H9 (cell line): ENCODE results near the gene LRRK1. TPM values are rescaled to one million over a fixed set of nuclear protein-coding genes. Genes with fewer than 3 reads are reported as not detected.

Experiments used
- DNase-seq: peaks from one replicate; pipeline ENCODE4 v3.0.0-alpha.2; 2017
- H2AFZ ChIP-seq: one replicate; pipeline ENCODE4 v1.6.1; 2013; ENCODE audit warnings: mild to moderate bottlenecking, low read length, control low read depth, moderate library complexity
- H2AK5ac ChIP-seq: 2 replicates; pipeline ENCODE4 v1.6.1; 2013; ENCODE audit warnings: low read length, control low read depth, mixed read lengths; ENCODE audit not compliant: insufficient read length
- H2BK120ac ChIP-seq: one replicate; pipeline ENCODE4 v1.6.1; 2013; ENCODE audit warnings: low read depth, mild to moderate bottlenecking, low read length, control low read depth, inconsistent platforms; ENCODE audit not compliant: poor library complexity, severe bottlenecking
- H2BK12ac ChIP-seq: 2 replicates; pipeline ENCODE4 v1.6.1; 2013; ENCODE audit warnings: low read length, control low read depth, mixed read lengths, low read depth; ENCODE audit not compliant: insufficient read length
- H2BK15ac ChIP-seq: 2 replicates; pipeline ENCODE4 v1.6.1; 2013; ENCODE audit warnings: low read depth, low read length, control low read depth
- H2BK20ac ChIP-seq: one replicate; pipeline ENCODE4 v1.6.1; 2013; ENCODE audit warnings: low read depth, mild to moderate bottlenecking, low read length, control low read depth, inconsistent platforms; ENCODE audit not compliant: poor library complexity, severe bottlenecking
- H2BK5ac ChIP-seq: 2 replicates; pipeline ENCODE4 v1.6.1; 2013; ENCODE audit warnings: low read length, control low read depth, mixed read lengths; ENCODE audit not compliant: insufficient read length
- H3K14ac ChIP-seq: 2 replicates; pipeline ENCODE4 v1.6.1; 2013; ENCODE audit warnings: low read length, control low read depth; ENCODE audit not compliant: insufficient read depth
- H3K18ac ChIP-seq: 2 replicates; pipeline ENCODE4 v1.6.1; 2013; ENCODE audit warnings: low read depth, mild to moderate bottlenecking, mixed read lengths, low read length, control low read depth; ENCODE audit not compliant: insufficient read length
- H3K23ac ChIP-seq: 2 replicates; pipeline ENCODE4 v1.6.1; 2013; ENCODE audit warnings: low read length, control low read depth, mixed read lengths, low read depth; ENCODE audit not compliant: insufficient read length
- H3K23me2 ChIP-seq: 2 replicates; pipeline ENCODE4 v1.6.1; 2013; ENCODE audit warnings: low read depth, mild to moderate bottlenecking, mixed read lengths, low read length, control low read depth; ENCODE audit not compliant: insufficient read length, poor library complexity, severe bottlenecking
- H3K27ac ChIP-seq: 2 replicates; pipeline ENCODE4 v1.5.1; 2013; ENCODE audit warnings: low read length, control low read depth, mixed read lengths, low read depth; ENCODE audit not compliant: insufficient read length
- H3K27me3 ChIP-seq: 2 replicates; pipeline ENCODE4 v1.6.1; 2013; ENCODE audit warnings: low read length, control low read depth, inconsistent platforms; ENCODE audit not compliant: insufficient read depth
- H3K4ac ChIP-seq: 2 replicates; pipeline ENCODE4 v1.6.1; 2013; ENCODE audit warnings: low read depth, mild to moderate bottlenecking, control low read depth, inconsistent platforms, low read length, moderate library complexity
- H3K4me1 ChIP-seq: 2 replicates; pipeline ENCODE4 v1.6.1; 2013; ENCODE audit warnings: low read length, control low read depth, inconsistent platforms; ENCODE audit not compliant: insufficient read depth
- H3K4me2 ChIP-seq: 2 replicates; pipeline ENCODE4 v1.6.1; 2013; ENCODE audit warnings: low read length, control low read depth, mixed read lengths; ENCODE audit not compliant: insufficient read length, insufficient read depth
- H3K56ac ChIP-seq: 2 replicates; pipeline ENCODE4 v1.6.1; 2013; ENCODE audit warnings: low read depth, mild to moderate bottlenecking, mixed read lengths, low read length, control low read depth; ENCODE audit not compliant: insufficient read length
- H3K79me1 ChIP-seq: 2 replicates; pipeline ENCODE4 v1.6.1; 2013; ENCODE audit warnings: low read depth, mild to moderate bottlenecking, moderate library complexity, low read length, control low read depth, inconsistent platforms; ENCODE audit not compliant: insufficient read depth, poor library complexity, severe bottlenecking
- H3K79me2 ChIP-seq: 2 replicates; pipeline ENCODE4 v1.6.1; 2013; ENCODE audit warnings: low read length, control low read depth, inconsistent platforms; ENCODE audit not compliant: insufficient read depth
- H3K9ac ChIP-seq: 2 replicates; pipeline ENCODE4 v1.6.1; 2013; ENCODE audit warnings: low read length, control low read depth, mixed read lengths; ENCODE audit not compliant: insufficient read length; ENCODE audit errors: extremely low read depth
- H3K9me3 ChIP-seq: one replicate; pipeline ENCODE4 v1.6.1; 2013; ENCODE audit warnings: low read depth, low read length, inconsistent platforms; ENCODE audit not compliant: control insufficient read depth
- H3T11ph ChIP-seq: one replicate; pipeline ENCODE4 v1.6.1; 2013; ENCODE audit warnings: mild to moderate bottlenecking, low read length, control low read depth, inconsistent platforms
- H4K20me1 ChIP-seq: one replicate; pipeline ENCODE4 v1.6.1; 2013; ENCODE audit not compliant: control insufficient read depth, insufficient read length, insufficient read depth
- H4K5ac ChIP-seq: 2 replicates; pipeline ENCODE4 v1.6.1; 2013; ENCODE audit warnings: low read depth, mild to moderate bottlenecking, mixed read lengths, low read length, control low read depth; ENCODE audit not compliant: insufficient read length
- H4K8ac ChIP-seq: replicated peaks from 2 replicates; pipeline ENCODE4 v1.6.1; 2013; ENCODE audit warnings: low read length, control low read depth, mixed read lengths, low read depth; ENCODE audit not compliant: insufficient read length
- H4K91ac ChIP-seq: 2 replicates; pipeline ENCODE4 v1.6.1; 2013; ENCODE audit warnings: low read depth, mild to moderate bottlenecking, moderate library complexity, mixed read lengths, low read length, control low read depth; ENCODE audit not compliant: insufficient read length
- H3K27ac Mint-ChIP-seq, 3 experiments: 2 replicates in 2 of 3; 3 replicates in 1 of 3; pipeline ENCODE4 v1.8.0; 2020 to 2021; ENCODE audit warnings: mixed read lengths in 3 of 3, mild to moderate bottlenecking in 1 of 3, moderate library complexity in 1 of 3
- H3K27me3 Mint-ChIP-seq: 2 replicates; pipeline ENCODE4 v1.8.0; 2021; ENCODE audit warnings: low read depth, mild to moderate bottlenecking, moderate library complexity, mixed read lengths
- H3K36me3 Mint-ChIP-seq, 3 experiments: 2 replicates in 2 of 3; 3 replicates in 1 of 3; pipeline ENCODE4 v1.8.0; 2020 to 2021; ENCODE audit warnings: low read depth in 3 of 3, mixed read lengths in 3 of 3; ENCODE audit not compliant: insufficient read depth in 1 of 3
- H3K4me1 Mint-ChIP-seq, 2 experiments: 2 replicates each; pipeline ENCODE4 v1.8.0; 2020; ENCODE audit warnings: mixed read lengths in 2 of 2
- H3K4me3 Mint-ChIP-seq, 2 experiments: 2 replicates in 1 of 2; 3 replicates in 1 of 2; pipeline ENCODE4 v1.8.0; 2020 to 2021; ENCODE audit warnings: mild to moderate bottlenecking in 2 of 2, mixed read lengths in 2 of 2, moderate library complexity in 1 of 2
- H3K9me3 Mint-ChIP-seq, 2 experiments: 2 replicates in 1 of 2; 3 replicates in 1 of 2; pipeline ENCODE4 v1.8.0; 2020; ENCODE audit warnings: mild to moderate bottlenecking in 2 of 2, mixed read lengths in 2 of 2, moderate library complexity in 1 of 2
- CTCF ChIP-seq: fragments of 200-600 bp; sonication (generic); conservative IDR thresholded peaks from 3 replicates; pipeline ENCODE4 v1.8.0; 2021; ENCODE audit warnings: antibody characterized with exemption, mild to moderate bottlenecking
- WGBS: extraction: QIAGEN DNeasy Blood & Tissue Kit; methylation state at CpG from one replicate; pipeline ENCODE4 v1.1.7; 2013; ENCODE audit warnings: missing lambda C conversion rate, low lambda C conversion rate, mixed read lengths; ENCODE audit not compliant: insufficient read length; ENCODE audit errors: extremely low coverage; 5-methylcytosine and 5-hydroxymethylcytosine counted together
- total RNA-seq: library from RNA; stranded (reverse); gene quantifications from 2 replicates; pipeline ENCODE4 v1.2.1, GENCODE V29; 2021

LRRK1 gene
- total RNA-seq, 1 experiment from 2014 or later, result 4.0 TPM

GRCh38 chr15:100898661-100899462 lies 20.3 kb upstream of the LRRK1 start:
- Histone ChIP-seq H3K23ac (no peak overlapping the region), H2BK12ac (no peak overlapping the region), H2BK15ac (no peak overlapping the region), H3K14ac (no peak overlapping the region), H2BK5ac (no peak overlapping the region), H3T11ph (no peak overlapping the region), H3K18ac (no peak overlapping the region), H3K9me3 (no peaks in the 10 kb centered on the region), H3K27ac (no peak overlapping the region), H3K4ac (no peak overlapping the region), H2AFZ (no peak overlapping the region), H3K4me1 (no peaks in the 10 kb centered on the region), H3K79me2 (no peaks in the 10 kb centered on the region), H2BK20ac (no peak overlapping the region), H4K8ac (no peak overlapping the region), H4K91ac (no peak overlapping the region), H3K27me3 (no peaks in the 10 kb centered on the region), H3K9ac (no peak overlapping the region), H3K56ac (no peak overlapping the region), H3K4me2 (no peak overlapping the region), H4K20me1 (no peaks in the 10 kb centered on the region), H3K23me2 (no peaks in the 10 kb centered on the region), H4K5ac (no peak overlapping the region), H2AK5ac (no peak overlapping the region), H2BK120ac (no peak overlapping the region), H3K79me1 (no peaks in the 10 kb centered on the region)
- H3K9me3 Mint-ChIP-seq, result no peaks in the 10 kb centered on the region
- no peak for DNase-seq
- no CpG with 5 or more reads among the region's 11 CpGs for WGBS
- peaks cover 7 to 17% of the 10 kb centered on the region in 2 experiments for H3K4me1 Mint-ChIP-seq
- peak overlapping the region in 1 of 3 experiments; percentile 22; a peak in 1 of 7 replicates for H3K27ac Mint-ChIP-seq
- H3K36me3 Mint-ChIP-seq, result peaks cover 0 to 26% (median 2%) of the 10 kb centered on the region in 3 experiments; a peak in 3 of 7 replicates
- no peaks in the 10 kb centered on the region; the same call in 1 of the 2 replicates for H3K27me3 Mint-ChIP-seq
- no peak overlapping the region for H3K4me3 Mint-ChIP-seq
- no peak for TF ChIP-seq CTCF
